IMR-90 (cell line): Measurements from ENCODE around the gene FBXL20. TPM values are rescaled to one million over a fixed set of nuclear protein-coding genes. Genes with fewer than 3 reads are reported as not detected.
A peak's percentile ranks its signal among the peaks of the same experiment; 100 is the strongest.

Experiments used
- ATAC-seq: fragments of 200-7000 bp; cut with Tn5 transposase; 2 replicates; pipeline ENCODE4 v1.9.1; 2020; ENCODE audit warnings: low read depth, mild to moderate bottlenecking, moderate library complexity
- BruUV-seq: library from RNA; stranded (reverse); fragments of 400-500 nt; replicated peaks from 2 replicates; lab custom pipeline; 2021; lab: Mats Ljungman, UMichigan
- CTCF ChIA-PET: fragments of 300-600 bp; formaldehyde crosslinking; extraction: SDS; loops from one replicate; lab custom pipeline; 2021; ENCODE audit warnings: antibody characterized with exemption; lab: Yijun Ruan, JAX
- POLR2A ChIA-PET: fragments of 300-600 bp; sonication (Branson Sonifier 250); formaldehyde crosslinking; loops from one replicate; lab custom pipeline; 2022; ENCODE audit warnings: antibody characterized with exemption; ENCODE audit not compliant: unreplicated experiment; lab: Charles Lee
- DNase-seq: peaks from one replicate; pipeline ENCODE4 v3.0.0; 2013
- H2AFZ ChIP-seq: replicated peaks from 2 replicates; pipeline ENCODE3; 2013; ENCODE audit warnings: low read length, mild to moderate bottlenecking; ENCODE audit not compliant: poor library complexity
- H2AK5ac ChIP-seq: 2 replicates; pipeline ENCODE4 v1.6.1; 2013; ENCODE audit warnings: low read depth, low read length, inconsistent platforms
- H2AK9ac ChIP-seq: replicated peaks from 2 replicates; pipeline ENCODE3; 2013; ENCODE audit warnings: mild to moderate bottlenecking, low read depth, low read length, moderate library complexity; ENCODE audit not compliant: poor library complexity
- H2BK120ac ChIP-seq: 2 replicates; pipeline ENCODE4 v1.6.1; 2013; ENCODE audit warnings: low read depth, low read length, inconsistent platforms
- H2BK15ac ChIP-seq: 3 replicates; pipeline ENCODE4 v1.6.1; 2013; ENCODE audit warnings: low read depth, low read length, inconsistent platforms
- H2BK20ac ChIP-seq: 2 replicates; pipeline ENCODE4 v1.6.1; 2013; ENCODE audit warnings: low read depth, mild to moderate bottlenecking, inconsistent platforms, low read length, moderate library complexity
- H2BK5ac ChIP-seq: 2 replicates; pipeline ENCODE4 v1.6.1; 2013; ENCODE audit warnings: mild to moderate bottlenecking, low read depth, low read length, inconsistent platforms; ENCODE audit not compliant: poor library complexity, severe bottlenecking
- H3K14ac ChIP-seq: replicated peaks from 2 replicates; pipeline ENCODE4 v1.6.1; 2013; ENCODE audit warnings: low read depth, low read length, inconsistent platforms
- H3K18ac ChIP-seq: 2 replicates; pipeline ENCODE4 v1.6.1; 2013; ENCODE audit warnings: low read depth, low read length, control low read depth
- H3K23ac ChIP-seq: 2 replicates; pipeline ENCODE4 v1.6.1; 2013; ENCODE audit warnings: low read depth, low read length, inconsistent platforms
- H3K27ac ChIP-seq: 2 replicates; pipeline ENCODE4 v1.5.1; 2013; ENCODE audit warnings: mild to moderate bottlenecking, control low read depth, low read length; ENCODE audit not compliant: insufficient read depth
- H3K27me3 ChIP-seq: 2 replicates; pipeline ENCODE4 v1.6.1; 2013; ENCODE audit warnings: low read length; ENCODE audit not compliant: control insufficient read depth, insufficient read depth
- H3K36me3 ChIP-seq: 2 replicates; pipeline ENCODE4 v1.6.1; 2013; ENCODE audit warnings: low read length, mixed read lengths; ENCODE audit not compliant: control insufficient read depth, insufficient read depth
- H3K4ac ChIP-seq: 2 replicates; pipeline ENCODE4 v1.6.1; 2013; ENCODE audit warnings: low read depth, low read length, inconsistent platforms
- H3K4me1 ChIP-seq: 2 replicates; pipeline ENCODE4 v1.6.1; 2013; ENCODE audit warnings: low read length, mixed read lengths; ENCODE audit not compliant: control insufficient read depth, insufficient read depth
- H3K4me2 ChIP-seq: 2 replicates; pipeline ENCODE4 v1.6.1; 2013; ENCODE audit warnings: low read depth, mild to moderate bottlenecking, control low read depth, low read length, moderate library complexity
- H3K4me3 ChIP-seq: 2 replicates; pipeline ENCODE4 v1.5.1; 2013; ENCODE audit warnings: low read depth, mild to moderate bottlenecking, control low read depth, low read length, moderate library complexity; ENCODE audit not compliant: insufficient read depth
- H3K56ac ChIP-seq: 2 replicates; pipeline ENCODE4 v1.6.1; 2013; ENCODE audit warnings: low read length, inconsistent platforms; ENCODE audit not compliant: insufficient read depth; ENCODE audit errors: extremely low read depth
- H3K79me1 ChIP-seq, 2 experiments: 2 replicates each; pipeline ENCODE4 v1.6.1; 2013; ENCODE audit warnings: low read length in 2 of 2, inconsistent platforms in 1 of 2, low read depth in 1 of 2
- H3K9ac ChIP-seq: 2 replicates; pipeline ENCODE4 v1.6.1; 2013; ENCODE audit warnings: low read depth, low read length, control low read depth
- H3K9me1 ChIP-seq: 2 replicates; pipeline ENCODE4 v1.6.1; 2013; ENCODE audit warnings: low read length, inconsistent platforms; ENCODE audit not compliant: insufficient read depth
- H3K9me3 ChIP-seq: 2 replicates; pipeline ENCODE4 v1.6.1; 2013; ENCODE audit warnings: low read length; ENCODE audit not compliant: control insufficient read depth, insufficient read depth
- H4K20me1 ChIP-seq: 2 replicates; pipeline ENCODE4 v1.6.1; 2013; ENCODE audit warnings: low read length, inconsistent platforms; ENCODE audit not compliant: insufficient read depth
- H4K5ac ChIP-seq: 2 replicates; pipeline ENCODE4 v1.6.1; 2013; ENCODE audit warnings: mild to moderate bottlenecking, low read depth, low read length, control low read depth
- H4K8ac ChIP-seq, 2 experiments: 2 replicates each; pipeline ENCODE4 v1.6.1; 2013; ENCODE audit warnings: low read depth in 2 of 2, low read length in 2 of 2, control low read depth in 1 of 2, inconsistent platforms in 1 of 2
- H4K91ac ChIP-seq: 2 replicates; pipeline ENCODE4 v1.6.1; 2013; ENCODE audit warnings: low read depth, low read length, inconsistent platforms; ENCODE audit not compliant: insufficient read depth
- BHLHE40 ChIP-seq: fragments of 150-350 bp; IDR thresholded peaks from 2 replicates; pipeline ENCODE4 v1.6.1; 2016; ENCODE audit warnings: mild to moderate bottlenecking, low read depth, low read length
- CEBPB ChIP-seq: IDR thresholded peaks from 2 replicates; pipeline ENCODE4 v1.6.1; 2012; ENCODE audit warnings: low read depth, low read length, improper control_type of control experiment
- CHD1 ChIP-seq: IDR thresholded peaks from 2 replicates; pipeline ENCODE4 v1.6.1; 2012; ENCODE audit warnings: low read depth, low read length, improper control_type of control experiment
- FOS ChIP-seq: fragments of 150-350 bp; IDR thresholded peaks from 2 replicates; pipeline ENCODE4 v1.6.1; 2016; ENCODE audit warnings: low read depth, low read length
- MAFK ChIP-seq: IDR thresholded peaks from 2 replicates; pipeline ENCODE4 v1.6.1; 2012; ENCODE audit warnings: low read depth, low read length, improper control_type of control experiment
- MAZ ChIP-seq: IDR thresholded peaks from 2 replicates; pipeline ENCODE4 v1.6.1; 2012; ENCODE audit warnings: low read depth, mild to moderate bottlenecking, low read length, improper control_type of control experiment, moderate library complexity, borderline replicate concordance
- MXI1 ChIP-seq: IDR thresholded peaks from 2 replicates; pipeline ENCODE4 v1.6.1; 2012; ENCODE audit warnings: low read depth, mild to moderate bottlenecking, low read length, moderate library complexity, borderline replicate concordance
- NFE2L2 ChIP-seq: fragments of 150-350 bp; IDR thresholded peaks from 2 replicates; pipeline ENCODE4 v1.6.1; 2016; ENCODE audit warnings: low read depth, mild to moderate bottlenecking, low read length
- POLR2A ChIP-seq: IDR thresholded peaks from 2 replicates; pipeline ENCODE4 v1.6.1; 2012; ENCODE audit warnings: mild to moderate bottlenecking, low read depth, low read length
- RAD21 ChIP-seq: IDR thresholded peaks from 2 replicates; pipeline ENCODE4 v1.6.1; 2012; ENCODE audit warnings: low read length, improper control_type of control experiment
- RCOR1 ChIP-seq: IDR thresholded peaks from 2 replicates; pipeline ENCODE4 v1.6.1; 2012; ENCODE audit warnings: mild to moderate bottlenecking, low read length, improper control_type of control experiment; ENCODE audit not compliant: insufficient replicate concordance
- RFX5 ChIP-seq: IDR thresholded peaks from 2 replicates; pipeline ENCODE4 v1.8.0; 2012; ENCODE audit warnings: low read depth, mild to moderate bottlenecking, low read length, moderate library complexity
- SMC3 ChIP-seq: fragments of 150-350 bp; IDR thresholded peaks from 2 replicates; pipeline ENCODE4 v1.6.1; 2016; ENCODE audit warnings: low read depth, mild to moderate bottlenecking, antibody characterized with exemption, low read length, moderate library complexity
- WGBS, 2 experiments: methylation state at CpG; one replicate each; pipeline versions ENCODE4 v1.1.5 to v1.1.7; 2013; ENCODE audit warnings: missing lambda C conversion rate in 2 of 2; ENCODE audit not compliant: insufficient read length in 1 of 2; ENCODE audit errors: extremely low coverage in 2 of 2; 5-methylcytosine and 5-hydroxymethylcytosine counted together
- dilution Hi-C: fragments of 300-500 bp; cut with HindIII; formaldehyde crosslinking; loops from one replicate; pipeline ENCODE4 v1.14.3; 2018; ENCODE audit warnings: low sequenced_read_pairs; ENCODE audit not compliant: unreplicated experiment
- in situ Hi-C: fragments of 300-500 bp; cut with MboI; formaldehyde crosslinking; loops from 3 replicates; pipeline ENCODE4 v1.14.3; 2019; ENCODE audit warnings: low sequenced_read_pairs, inconsistent platforms, mixed read lengths
- intact Hi-C: fragments of 100-400 bp; cut with micrococcal nuclease; formaldehyde crosslinking; loops from 2 replicates; pipeline ENCODE4 v1.10.0; 2022
- polyA plus RNA-seq, 3 experiments: library from polyadenylated mRNA; depleted of rRNA; stranded (reverse); fragments of >200 nt; gene quantifications; 2 replicates each; pipeline ENCODE4 v1.2.3, GENCODE V29; 2012; ENCODE audit warnings: low replicate concordance in 1 of 3
- total RNA-seq: library from RNA; depleted of rRNA; stranded (reverse); fragments of >200 nt; gene quantifications from 2 replicates; pipeline ENCODE4 v1.2.3, GENCODE V29; 2012
- TF ChIP-seq, protein P1 (sequence below): fragments of 150-350 bp; IDR thresholded peaks from 2 replicates; pipeline ENCODE4 v1.6.1; 2017; ENCODE audit warnings: mild to moderate bottlenecking, antibody characterized with exemption, low read length, low read depth
- TF ChIP-seq, protein P2 (sequence below): fragments of 150-350 bp; IDR thresholded peaks from 2 replicates; pipeline ENCODE4 v1.6.1; 2016; ENCODE audit warnings: low read depth, mild to moderate bottlenecking, low read length, moderate library complexity, borderline replicate concordance
- TF ChIP-seq, protein P3 (sequence below): conservative IDR thresholded peaks from 2 replicates; pipeline ENCODE4 v1.5.1; 2012; ENCODE audit warnings: mild to moderate bottlenecking, low read depth, low read length, improper control_type of control experiment

FBXL20 gene
- total and polyA plus RNA-seq, 2 of the 4 experiments (the other 2 are of a cell fraction): 4.1 to 13.8 TPM

DNA sequence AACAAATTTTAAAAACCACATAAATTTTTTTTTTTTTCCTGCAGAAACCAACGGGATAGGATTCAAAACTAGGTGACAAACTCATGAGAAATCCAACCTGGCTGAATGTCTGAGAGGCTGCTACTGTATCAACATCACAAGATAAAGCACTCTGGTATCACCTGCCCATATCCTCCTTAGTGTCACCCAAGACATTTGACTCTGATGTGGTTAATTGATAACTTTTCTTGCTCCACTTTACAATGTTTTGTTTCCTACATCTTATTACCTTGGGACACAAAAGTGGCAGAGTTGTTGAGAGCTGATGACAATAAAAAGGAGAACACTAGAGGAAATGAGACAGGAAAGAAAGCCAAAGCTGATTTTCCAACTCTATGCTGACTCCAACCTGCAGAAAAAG, 4.0 kb upstream of the FBXL20 start:
- peaks cover 6% of the 10 kb centered on the region for H3K4me1 ChIP-seq
- no peak overlapping the region for H2AK9ac ChIP-seq
- H2AFZ ChIP-seq: no peak overlapping the region
- H2BK15ac ChIP-seq: no peak overlapping the region
- H3K27me3 ChIP-seq: no peaks in the 10 kb centered on the region
- H3K9ac ChIP-seq: no peak overlapping the region
- no peak overlapping the region for H3K18ac ChIP-seq
- H4K8ac ChIP-seq: no peak overlapping the region
- no peak overlapping the region for H3K4ac ChIP-seq
- intact Hi-C loops (no loop called here), dilution Hi-C loops (no loop called here), in situ Hi-C loops (loop anchor here (10.0 kb wide), 1 partner anchor 131 kb away; no protein-coding TSS in a partner anchor)
- TF ChIP-seq MAFK: no peak
- no peak for TF ChIP-seq BHLHE40
- no peak for TF ChIP-seq CEBPB
- TF ChIP-seq NFE2L2: no peak
- TF ChIP-seq, protein P1, sequence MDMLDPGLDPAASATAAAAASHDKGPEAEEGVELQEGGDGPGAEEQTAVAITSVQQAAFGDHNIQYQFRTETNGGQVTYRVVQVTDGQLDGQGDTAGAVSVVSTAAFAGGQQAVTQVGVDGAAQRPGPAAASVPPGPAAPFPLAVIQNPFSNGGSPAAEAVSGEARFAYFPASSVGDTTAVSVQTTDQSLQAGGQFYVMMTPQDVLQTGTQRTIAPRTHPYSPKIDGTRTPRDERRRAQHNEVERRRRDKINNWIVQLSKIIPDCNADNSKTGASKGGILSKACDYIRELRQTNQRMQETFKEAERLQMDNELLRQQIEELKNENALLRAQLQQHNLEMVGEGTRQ: no peak
- TF ChIP-seq RCOR1: no peak
- TF ChIP-seq, protein P2, sequence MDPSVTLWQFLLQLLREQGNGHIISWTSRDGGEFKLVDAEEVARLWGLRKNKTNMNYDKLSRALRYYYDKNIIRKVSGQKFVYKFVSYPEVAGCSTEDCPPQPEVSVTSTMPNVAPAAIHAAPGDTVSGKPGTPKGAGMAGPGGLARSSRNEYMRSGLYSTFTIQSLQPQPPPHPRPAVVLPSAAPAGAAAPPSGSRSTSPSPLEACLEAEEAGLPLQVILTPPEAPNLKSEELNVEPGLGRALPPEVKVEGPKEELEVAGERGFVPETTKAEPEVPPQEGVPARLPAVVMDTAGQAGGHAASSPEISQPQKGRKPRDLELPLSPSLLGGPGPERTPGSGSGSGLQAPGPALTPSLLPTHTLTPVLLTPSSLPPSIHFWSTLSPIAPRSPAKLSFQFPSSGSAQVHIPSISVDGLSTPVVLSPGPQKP: no peak
- no peak for TF ChIP-seq FOS
- TF ChIP-seq MXI1: no peak
- TF ChIP-seq, protein P3, sequence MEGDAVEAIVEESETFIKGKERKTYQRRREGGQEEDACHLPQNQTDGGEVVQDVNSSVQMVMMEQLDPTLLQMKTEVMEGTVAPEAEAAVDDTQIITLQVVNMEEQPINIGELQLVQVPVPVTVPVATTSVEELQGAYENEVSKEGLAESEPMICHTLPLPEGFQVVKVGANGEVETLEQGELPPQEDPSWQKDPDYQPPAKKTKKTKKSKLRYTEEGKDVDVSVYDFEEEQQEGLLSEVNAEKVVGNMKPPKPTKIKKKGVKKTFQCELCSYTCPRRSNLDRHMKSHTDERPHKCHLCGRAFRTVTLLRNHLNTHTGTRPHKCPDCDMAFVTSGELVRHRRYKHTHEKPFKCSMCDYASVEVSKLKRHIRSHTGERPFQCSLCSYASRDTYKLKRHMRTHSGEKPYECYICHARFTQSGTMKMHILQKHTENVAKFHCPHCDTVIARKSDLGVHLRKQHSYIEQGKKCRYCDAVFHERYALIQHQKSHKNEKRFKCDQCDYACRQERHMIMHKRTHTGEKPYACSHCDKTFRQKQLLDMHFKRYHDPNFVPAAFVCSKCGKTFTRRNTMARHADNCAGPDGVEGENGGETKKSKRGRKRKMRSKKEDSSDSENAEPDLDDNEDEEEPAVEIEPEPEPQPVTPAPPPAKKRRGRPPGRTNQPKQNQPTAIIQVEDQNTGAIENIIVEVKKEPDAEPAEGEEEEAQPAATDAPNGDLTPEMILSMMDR: no peak
- no peak for TF ChIP-seq RFX5
- TF ChIP-seq RAD21: no peak
- TF ChIP-seq SMC3: no peak
- no peak for TF ChIP-seq POLR2A
- TF ChIP-seq CHD1: no peak
- TF ChIP-seq MAZ: no peak
- peaks cover 3% of the 10 kb centered on the region; the same call in 1 of the 2 replicates for H3K9me1 ChIP-seq
- no CpG with 5 or more reads among the region's 1 CpG for WGBS, 2 experiments
- H3K4me2 ChIP-seq: no peak overlapping the region
- no TSS peak for BruUV-seq
- no peak for DNase-seq
- peaks cover 3 to 34% of the 10 kb centered on the region in 2 experiments; a peak in 3 of 4 replicates for H3K79me1 ChIP-seq
- ChIA-PET POLR2A (interaction anchor here (0.6 kb wide), 1 partner anchor 134 kb away, joined by 11 read pairs; no protein-coding TSS in a partner anchor), CTCF (no interaction called here)
- H4K20me1 ChIP-seq: peaks cover 4% of the 10 kb centered on the region; the same call in 1 of the 2 replicates
- no peak overlapping the region for H4K91ac ChIP-seq
- no peak overlapping the region for H4K5ac ChIP-seq
- no peaks in the 10 kb centered on the region for H3K9me3 ChIP-seq
- no peak overlapping the region for H2BK5ac ChIP-seq
- H2BK120ac ChIP-seq: no peak overlapping the region
- no peak overlapping the region for H3K23ac ChIP-seq
- H2BK20ac ChIP-seq: no peak overlapping the region
- H3K14ac ChIP-seq: no peak overlapping the region
- no peak overlapping the region; the same call in 1 of the 2 replicates for H3K27ac ChIP-seq
- peaks cover 28% of the 10 kb centered on the region for H3K36me3 ChIP-seq
- no peak overlapping the region for H2AK5ac ChIP-seq
- peak overlapping the region; percentile 54; the same call in 1 of the 2 replicates for H3K56ac ChIP-seq
- H3K4me3 ChIP-seq: no peak overlapping the region
- ATAC-seq: no peak
